Retina (tissue), 1 donor: ENCODE measurements around the gene GRM4.
A peak's percentile ranks its signal among the peaks of the same experiment; 100 is the strongest.

ENCODE experiments used
- DNase-seq: peaks from one replicate; pipeline ENCODE4 v3.0.0-alpha.2; 2016

GRM4 gene

DNA sequence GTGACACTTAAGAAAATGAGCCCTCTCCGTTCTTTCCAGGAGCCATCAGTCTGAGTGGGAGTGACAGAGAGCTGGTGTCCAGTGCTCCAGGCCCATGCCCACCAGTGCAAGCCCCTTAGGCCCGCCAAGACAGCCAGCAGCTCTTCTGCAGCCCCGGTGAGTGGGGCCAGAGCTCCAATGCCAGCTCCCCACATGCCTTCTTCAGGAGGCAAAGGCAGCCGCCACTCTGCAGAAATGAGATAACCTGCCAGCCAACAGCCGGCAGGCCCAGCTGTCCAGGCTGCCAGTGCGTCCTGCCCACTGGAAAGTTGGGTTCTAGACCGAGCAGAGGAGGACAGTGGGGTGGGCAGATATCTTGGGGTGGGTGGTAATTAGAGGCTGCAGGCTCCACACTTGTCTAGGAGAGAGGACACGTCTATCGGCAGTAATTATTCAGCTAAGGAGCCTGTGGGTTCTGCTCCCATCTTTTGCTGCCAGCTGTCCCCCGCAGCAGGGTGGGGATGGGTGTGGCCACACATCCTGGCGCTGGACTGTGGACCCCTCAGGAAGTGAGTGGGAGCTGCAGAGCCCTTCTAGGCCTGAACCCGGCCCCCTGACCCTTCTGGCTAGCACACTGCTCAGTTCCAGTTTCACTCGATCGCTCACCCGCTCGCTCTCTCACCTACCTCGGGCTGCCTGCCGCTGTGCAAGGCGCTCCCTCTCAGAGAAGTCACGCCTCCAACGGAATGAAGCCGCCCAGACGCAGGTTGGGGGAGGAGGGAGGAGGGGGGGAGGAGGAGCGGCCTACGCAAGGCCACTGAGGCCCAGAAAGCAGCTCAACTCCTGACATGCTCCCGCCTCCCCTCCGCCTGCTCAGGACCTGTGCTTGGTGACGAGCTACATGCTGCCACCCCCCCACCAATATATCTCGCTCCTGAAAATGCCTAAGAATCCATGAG is 3.6 kb downstream of the GRM4 start:
- peak; percentile 51 for DNase-seq

GRCh38 chr6:34140075-34140474 is 5.8 kb downstream of the GRM4 start:
- no peak for DNase-seq

- no peak for DNase-seq
These were observed 6.9 kb downstream of the GRM4 start for GRCh38 chr6:34138914-34139510.

DNA sequence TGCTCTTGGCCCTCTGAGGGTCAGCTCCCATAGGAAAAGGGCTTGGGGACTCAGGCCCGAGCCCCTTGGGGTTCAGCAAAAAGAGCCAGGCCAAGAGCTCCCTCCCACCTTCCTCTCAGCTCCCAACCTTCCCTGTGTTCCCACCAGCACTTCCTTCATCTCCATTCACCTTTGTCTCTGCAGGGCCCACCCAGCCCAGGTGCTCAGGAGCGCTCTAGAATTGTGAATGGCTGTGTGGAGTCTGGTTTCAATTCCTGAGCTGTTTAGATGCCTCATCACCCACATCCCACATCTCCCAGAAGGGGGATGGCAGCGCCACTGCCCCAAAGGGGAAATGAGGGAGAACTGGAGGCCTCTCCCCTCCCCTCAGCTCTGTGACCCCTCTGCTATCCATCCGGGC is 7.7 kb downstream of the GRM4 start:
- no peak for DNase-seq

- no peak for DNase-seq
These were observed 10.3 kb downstream of the GRM4 start for GRCh38 chr6:34135541-34135940.

DNA sequence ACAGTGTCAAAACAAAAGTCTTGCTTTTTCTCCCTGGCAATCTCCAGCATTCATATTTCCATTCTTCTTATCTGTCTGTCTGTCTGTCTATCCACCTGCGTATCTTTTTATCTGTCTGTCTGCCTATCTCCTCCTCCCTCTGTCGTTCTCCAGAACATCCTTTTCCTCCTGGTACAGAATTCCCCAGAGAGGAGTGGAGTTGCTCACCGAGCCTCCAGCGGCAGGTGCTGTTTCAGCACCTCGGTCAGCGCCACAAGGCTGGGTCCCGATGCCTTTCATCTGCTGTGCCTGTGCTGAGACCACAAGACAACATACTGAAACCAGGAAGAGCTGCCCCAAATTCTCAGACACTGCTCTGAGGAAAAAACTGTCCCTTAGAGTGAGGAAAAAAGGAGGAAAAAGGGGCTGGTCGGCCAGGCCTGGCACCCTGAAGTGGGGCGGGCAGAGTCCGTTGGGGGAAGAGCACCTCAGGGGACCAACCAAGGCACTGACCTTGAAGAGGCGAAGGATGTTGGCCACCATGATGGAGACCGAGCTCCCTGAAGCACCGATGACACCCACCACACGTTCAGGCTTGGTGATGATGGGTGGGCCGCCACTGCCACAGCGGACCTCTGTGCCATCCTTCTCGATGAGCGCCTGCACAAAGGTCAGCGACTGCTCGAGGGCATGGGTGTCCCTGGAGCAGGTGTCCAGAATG is 13.3 kb downstream of the GRM4 start:
- DNase-seq, result peak; percentile 54

DNA sequence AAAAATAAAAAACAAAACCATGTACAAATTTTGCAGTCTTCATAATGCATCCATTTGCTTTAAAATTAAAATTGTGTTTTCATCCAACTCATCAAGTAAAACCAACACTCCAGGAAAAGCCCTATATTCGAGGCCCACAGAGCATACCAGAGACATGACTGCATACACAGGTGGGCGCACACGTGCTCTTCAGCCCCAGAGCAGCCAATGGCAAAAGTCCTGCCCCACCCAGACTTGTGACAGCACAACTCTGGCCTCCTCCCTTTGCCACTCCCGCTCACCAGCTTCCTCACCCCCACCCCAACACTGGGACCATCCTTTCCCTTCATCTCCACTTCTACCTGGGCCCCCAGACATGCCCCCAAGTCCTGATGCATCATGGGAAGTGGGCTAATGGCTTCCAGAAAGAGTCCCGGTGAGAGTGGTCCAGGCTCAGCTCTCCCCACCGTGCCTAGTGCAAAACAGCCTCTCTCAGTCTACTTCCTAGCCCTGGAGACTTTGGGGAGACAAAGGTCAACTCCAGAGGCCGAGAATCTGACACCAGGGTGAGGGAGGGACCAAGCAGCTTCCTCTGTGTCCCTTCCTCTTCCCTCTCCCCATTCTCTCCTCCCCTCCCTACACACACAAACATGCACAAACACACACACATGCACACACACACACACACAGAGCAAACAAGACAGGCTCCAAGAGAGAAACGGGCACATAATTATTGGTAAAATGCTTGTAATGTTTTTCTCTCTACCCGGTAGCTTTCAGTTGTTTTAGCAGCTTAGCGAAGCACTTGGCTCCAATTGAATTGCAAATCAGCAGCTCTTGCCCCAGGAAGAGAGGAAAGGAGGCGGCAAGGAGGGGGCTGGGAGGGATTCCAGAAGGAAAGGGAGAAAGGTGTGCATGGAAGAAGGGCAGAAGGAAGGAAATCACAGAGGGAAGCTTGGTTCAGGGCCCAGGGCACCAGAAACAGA is 14.3 kb downstream of the GRM4 start:
- DNase-seq, result no peak

GRCh38 chr6:34130862-34131261 is 15.0 kb downstream of the GRM4 start:
- no peak for DNase-seq

- peak; percentile 25 for DNase-seq
These were observed 16.1 kb downstream of the GRM4 start for GRCh38 chr6:34129753-34130152.

GRCh38 chr6:34128045-34128444 is 17.8 kb downstream of the GRM4 start:
- DNase-seq, result peak; percentile 57

DNA sequence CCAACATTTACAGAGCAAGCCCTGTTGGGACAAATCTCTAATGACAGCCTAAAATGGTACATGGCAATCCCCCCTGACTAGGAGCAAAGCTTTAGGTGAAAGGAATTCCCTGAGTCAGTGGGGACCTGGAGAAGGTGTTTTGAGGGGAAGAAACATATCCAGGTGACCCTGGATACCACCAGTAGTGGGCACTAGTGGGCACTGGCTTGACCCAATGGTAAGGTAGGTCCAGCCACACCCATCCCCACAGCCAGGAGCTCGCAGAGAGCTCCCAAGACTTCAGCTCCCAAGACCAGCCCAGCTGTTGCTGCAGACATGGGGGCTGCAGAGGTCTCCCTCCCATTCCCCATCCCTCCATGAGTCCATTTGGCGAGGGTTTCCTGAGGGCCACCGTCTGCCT is 19.5 kb downstream of the GRM4 start:
- no peak for DNase-seq

DNA sequence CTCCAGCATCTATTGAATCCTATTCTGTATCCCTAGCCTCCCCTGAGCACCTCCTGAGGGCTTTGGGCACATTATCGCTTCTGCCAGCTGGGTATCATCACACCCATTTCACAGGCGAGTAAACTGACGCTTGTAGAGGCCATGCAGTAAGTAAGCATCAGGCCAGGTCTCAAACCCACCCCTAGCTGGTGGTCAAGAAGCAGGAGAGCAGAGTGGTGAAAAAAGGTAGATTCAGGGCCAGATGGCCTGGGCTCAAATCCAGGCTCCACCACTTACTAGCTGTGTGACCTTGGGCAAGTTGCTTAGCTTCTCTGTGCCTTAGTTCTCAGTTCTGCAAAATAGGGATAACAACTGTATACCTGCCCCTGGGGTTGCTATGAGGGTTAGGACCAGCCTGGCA is 19.9 kb downstream of the GRM4 start:
- no peak for DNase-seq

GRCh38 chr6:34120953-34121675 is 24.8 kb downstream of the GRM4 start:
- no peak for DNase-seq

GRCh38 chr6:34115915-34116314 is 30.0 kb downstream of the GRM4 start:
- no peak for DNase-seq

DNA sequence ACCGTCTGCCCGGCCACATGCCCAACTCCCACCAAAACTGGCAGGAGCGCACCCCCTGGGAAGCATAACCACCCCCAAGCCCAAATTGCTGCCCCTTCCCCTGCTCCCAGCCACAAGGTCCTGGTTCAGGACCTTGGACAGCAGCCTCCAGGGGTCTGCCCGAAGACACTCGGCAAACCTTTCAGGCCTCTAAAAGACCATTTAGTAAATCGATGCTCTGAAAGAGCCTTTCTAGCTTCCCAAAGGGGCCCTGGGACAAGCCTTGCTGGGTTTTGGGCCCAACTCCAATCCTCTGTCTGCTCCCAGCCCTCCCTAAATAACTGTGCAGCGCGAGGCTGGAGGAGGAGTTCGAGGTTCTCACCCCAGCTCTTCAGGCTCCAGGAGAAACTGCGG is 30.5 kb downstream of the GRM4 start:
- peak; percentile 78 for DNase-seq

DNA sequence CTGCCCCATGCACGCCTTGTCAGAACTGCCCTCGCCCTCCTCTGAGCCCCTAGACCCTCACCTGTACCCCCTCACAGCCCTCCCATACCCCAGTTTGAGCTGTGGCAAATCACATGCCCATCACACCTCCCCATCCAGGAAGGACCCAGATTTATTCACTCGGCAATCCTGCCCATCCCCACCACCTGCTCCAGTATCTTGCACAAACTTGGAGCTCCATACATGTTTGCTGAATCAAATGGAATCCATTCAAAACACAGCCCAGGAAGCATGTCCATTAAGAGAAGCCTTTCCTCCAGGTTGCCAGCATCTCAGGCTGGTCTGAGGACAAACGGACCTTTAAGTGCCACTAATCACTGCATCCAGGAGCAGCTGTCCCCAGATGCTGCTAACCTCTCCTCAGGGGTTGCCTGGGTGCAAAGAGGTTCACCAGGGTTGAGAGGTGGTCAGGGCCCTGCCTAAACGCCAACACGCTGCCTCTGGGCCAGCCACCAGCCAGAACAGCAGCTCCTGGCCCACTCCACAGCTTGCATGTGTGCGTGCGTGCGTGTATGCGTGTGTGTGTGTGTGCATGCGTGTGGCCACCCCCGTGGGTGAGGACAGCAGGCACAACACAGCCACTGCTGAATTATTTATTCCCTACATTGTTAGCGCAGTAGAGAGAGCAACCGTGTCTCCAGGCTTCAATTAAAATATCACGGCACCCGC is 31.0 kb downstream of the GRM4 start:
- DNase-seq, result peak; percentile 75

- DNase-seq, result no peak
These were observed 32.4 kb downstream of the GRM4 start for GRCh38 chr6:34113532-34113931.

GRCh38 chr6:34112126-34112525 is 33.8 kb downstream of the GRM4 start:
- DNase-seq, result no peak

DNA sequence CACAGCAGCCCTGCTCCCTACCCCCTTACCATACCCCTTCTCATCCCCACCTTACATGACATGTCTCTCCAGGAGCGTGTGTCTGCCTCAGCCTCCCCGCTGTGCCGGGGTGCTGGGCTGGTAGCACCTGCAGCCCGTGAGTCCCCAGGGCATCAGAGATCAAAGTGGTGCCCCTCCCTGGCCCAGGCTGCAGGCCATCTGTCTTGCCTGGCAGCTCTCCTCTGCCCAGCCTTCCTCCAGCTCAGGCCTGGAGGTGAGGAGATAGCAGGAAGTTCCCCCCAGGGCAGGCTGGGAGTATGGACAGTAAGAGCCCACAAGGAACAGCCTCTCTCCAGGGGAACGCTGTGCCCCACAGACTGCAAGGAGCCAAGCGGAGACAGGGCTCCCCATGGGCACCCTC is 35.3 kb downstream of the GRM4 start:
- DNase-seq, result no peak

DNA sequence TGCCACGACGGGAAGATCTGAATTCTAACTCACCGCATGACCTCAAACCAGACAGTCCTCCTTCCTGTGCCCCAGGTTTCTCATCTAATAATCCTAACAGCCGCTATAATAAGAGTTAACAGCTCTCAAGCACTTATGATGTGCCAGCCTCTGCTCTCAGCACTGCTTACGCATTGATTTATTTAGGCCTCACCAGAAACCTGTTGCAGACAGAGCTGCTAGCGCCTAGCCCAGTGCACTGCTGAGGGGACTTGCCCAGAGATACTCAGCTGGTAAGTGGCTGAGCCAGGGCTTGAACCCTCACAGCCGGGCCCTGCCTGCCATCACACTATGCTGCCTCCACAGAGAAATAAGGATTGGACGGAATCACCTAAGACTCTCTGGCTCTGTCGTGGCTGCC is 37.7 kb downstream of the GRM4 start:
- no peak for DNase-seq

DNA sequence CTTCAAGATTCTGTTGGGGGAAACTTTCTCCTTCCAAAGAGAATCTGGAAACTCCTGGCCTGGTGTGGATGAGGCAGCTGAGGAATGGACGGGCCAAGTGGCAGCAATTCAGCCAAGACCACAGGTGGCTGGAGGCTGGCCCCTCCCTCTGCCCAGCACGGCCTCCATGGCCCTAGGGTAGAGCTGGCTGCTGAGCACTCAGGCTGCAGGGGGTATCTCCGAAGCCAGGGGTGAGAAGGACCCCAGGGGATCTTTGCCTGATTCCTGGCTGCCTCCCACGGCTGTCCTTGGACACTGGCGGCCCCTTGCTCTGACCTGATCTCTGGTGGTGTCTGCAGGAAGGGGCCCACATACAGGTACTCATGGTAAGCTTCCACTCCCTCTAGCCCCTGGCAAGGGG is 39.0 kb downstream of the GRM4 start:
- DNase-seq, result no peak
